ENCODE results near the gene NIT1. TPM values are rescaled to one million over a fixed set of nuclear protein-coding genes. Genes with fewer than 3 reads are reported as not detected.

NIT1 gene
- total RNA-seq, 1 donor from 2014 or later, result 58.6 TPM

GRCh38 chr1:161106431-161106830 lies 11.5 kb upstream of the NIT1 start:
- Mint-ChIP-seq H3K36me3 (ENCODE audit: insufficient read depth) (peaks cover 8% of the 10 kb centered on the region), H3K27ac (no peak overlapping the region), H3K4me3 (ENCODE audit: low read depth) (no peak overlapping the region), H3K4me1 (ENCODE audit: low read depth) (no peaks in the 10 kb centered on the region), H3K9me3 (ENCODE audit: low read depth) (no peaks in the 10 kb centered on the region), H3K27me3 (no peaks in the 10 kb centered on the region)
- TF ChIP-seq CTCF (IDR thresholded peaks at IDR 0.05; ENCODE audit: unreplicated experiment), result no peak
- DNase-seq (ENCODE audit: low spot score, unreplicated experiment), result no peak

GRCh38 chr1:161111117-161111516 lies 6.8 kb upstream of the NIT1 start:
- no peak overlapping the region for H3K27ac Mint-ChIP-seq
- TF ChIP-seq CTCF (IDR thresholded peaks at IDR 0.05; ENCODE audit: unreplicated experiment), result no peak
- DNase-seq (ENCODE audit: low spot score, unreplicated experiment), result no peak
- no peaks in the 10 kb centered on the region for H3K9me3 Mint-ChIP-seq (ENCODE audit: low read depth)
- H3K27me3 Mint-ChIP-seq, result no peaks in the 10 kb centered on the region
- H3K36me3 Mint-ChIP-seq (ENCODE audit: insufficient read depth), result peaks cover 1% of the 10 kb centered on the region
- H3K4me1 Mint-ChIP-seq (ENCODE audit: low read depth), result no peaks in the 10 kb centered on the region
- H3K4me3 Mint-ChIP-seq (ENCODE audit: low read depth), result no peak overlapping the region

GRCh38 chr1:161111527-161111926 lies 6.4 kb upstream of the NIT1 start:
- no peak for TF ChIP-seq CTCF (IDR thresholded peaks at IDR 0.05; ENCODE audit: unreplicated experiment)
- H3K4me1 Mint-ChIP-seq (ENCODE audit: low read depth), result peaks cover 3% of the 10 kb centered on the region
- H3K27ac Mint-ChIP-seq, result no peak overlapping the region
- H3K27me3 Mint-ChIP-seq, result no peaks in the 10 kb centered on the region
- no peaks in the 10 kb centered on the region for H3K9me3 Mint-ChIP-seq (ENCODE audit: low read depth)
- no peak overlapping the region for H3K4me3 Mint-ChIP-seq (ENCODE audit: low read depth)
- no peak for DNase-seq (ENCODE audit: low spot score, unreplicated experiment)
- peaks cover 1% of the 10 kb centered on the region for H3K36me3 Mint-ChIP-seq (ENCODE audit: insufficient read depth)

- DNase-seq (ENCODE audit: low spot score, unreplicated experiment), result no peak
- no peak for TF ChIP-seq CTCF (IDR thresholded peaks at IDR 0.05; ENCODE audit: unreplicated experiment)
- Mint-ChIP-seq H3K9me3 (ENCODE audit: low read depth) (no peaks in the 10 kb centered on the region), H3K36me3 (ENCODE audit: insufficient read depth) (no peaks in the 10 kb centered on the region), H3K27me3 (no peaks in the 10 kb centered on the region), H3K27ac (no peak overlapping the region), H3K4me1 (ENCODE audit: low read depth) (peaks cover 16% of the 10 kb centered on the region), H3K4me3 (ENCODE audit: low read depth) (no peak overlapping the region)
Measured at GRCh38 chr1:161113915-161114314, 4.0 kb upstream of the NIT1 start.

- no peak overlapping the region for H3K4me3 Mint-ChIP-seq (ENCODE audit: low read depth)
- H3K27ac Mint-ChIP-seq, result no peak overlapping the region
- no peaks in the 10 kb centered on the region for H3K27me3 Mint-ChIP-seq
- H3K36me3 Mint-ChIP-seq (ENCODE audit: insufficient read depth), result peaks cover under 1% of the 10 kb centered on the region
- DNase-seq (ENCODE audit: low spot score, unreplicated experiment), result no peak
- TF ChIP-seq CTCF (IDR thresholded peaks at IDR 0.05; ENCODE audit: unreplicated experiment), result no peak
- H3K4me1 Mint-ChIP-seq (ENCODE audit: low read depth), result peaks cover 22% of the 10 kb centered on the region
- no peaks in the 10 kb centered on the region for H3K9me3 Mint-ChIP-seq (ENCODE audit: low read depth)
Measured at GRCh38 chr1:161114556-161114955, 3.3 kb upstream of the NIT1 start.
